ENCODE results near the gene TRIM29.

DNA sequence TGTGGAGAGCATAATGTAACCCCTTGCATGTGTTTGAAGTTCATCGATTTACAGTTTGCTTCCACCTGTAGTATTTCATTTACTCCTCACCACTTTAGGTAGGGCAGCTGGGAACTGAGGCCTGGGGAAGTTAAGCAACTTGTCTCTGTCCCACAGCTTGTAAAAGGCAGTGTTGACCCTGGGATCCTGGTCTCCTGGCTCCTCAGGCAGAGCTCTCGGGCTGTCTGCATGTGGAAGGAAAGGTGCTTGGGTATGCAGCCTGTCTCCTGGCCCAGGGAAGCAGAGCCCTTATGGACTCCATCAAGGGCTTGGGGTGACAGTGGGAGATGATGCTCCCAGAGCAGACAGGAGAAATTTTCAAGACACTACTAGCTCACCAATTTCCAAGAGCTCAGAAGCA, 49.9 kb downstream of the TRIM29 start:
- TF ChIP-seq TAF1 (IDR thresholded peaks at IDR 0.05; ENCODE audit: low read depth) = no peak
- no peak for TF ChIP-seq EGR1 (IDR thresholded peaks at IDR 0.05)
- no peak for TF ChIP-seq EP300 (IDR thresholded peaks at IDR 0.05; ENCODE audit: borderline replicate concordance)
- no peak for TF ChIP-seq YY1 (IDR thresholded peaks at IDR 0.05; ENCODE audit: low read depth)
- no peak for TF ChIP-seq NFIC (IDR thresholded peaks at IDR 0.05)
- TF ChIP-seq, protein P1, sequence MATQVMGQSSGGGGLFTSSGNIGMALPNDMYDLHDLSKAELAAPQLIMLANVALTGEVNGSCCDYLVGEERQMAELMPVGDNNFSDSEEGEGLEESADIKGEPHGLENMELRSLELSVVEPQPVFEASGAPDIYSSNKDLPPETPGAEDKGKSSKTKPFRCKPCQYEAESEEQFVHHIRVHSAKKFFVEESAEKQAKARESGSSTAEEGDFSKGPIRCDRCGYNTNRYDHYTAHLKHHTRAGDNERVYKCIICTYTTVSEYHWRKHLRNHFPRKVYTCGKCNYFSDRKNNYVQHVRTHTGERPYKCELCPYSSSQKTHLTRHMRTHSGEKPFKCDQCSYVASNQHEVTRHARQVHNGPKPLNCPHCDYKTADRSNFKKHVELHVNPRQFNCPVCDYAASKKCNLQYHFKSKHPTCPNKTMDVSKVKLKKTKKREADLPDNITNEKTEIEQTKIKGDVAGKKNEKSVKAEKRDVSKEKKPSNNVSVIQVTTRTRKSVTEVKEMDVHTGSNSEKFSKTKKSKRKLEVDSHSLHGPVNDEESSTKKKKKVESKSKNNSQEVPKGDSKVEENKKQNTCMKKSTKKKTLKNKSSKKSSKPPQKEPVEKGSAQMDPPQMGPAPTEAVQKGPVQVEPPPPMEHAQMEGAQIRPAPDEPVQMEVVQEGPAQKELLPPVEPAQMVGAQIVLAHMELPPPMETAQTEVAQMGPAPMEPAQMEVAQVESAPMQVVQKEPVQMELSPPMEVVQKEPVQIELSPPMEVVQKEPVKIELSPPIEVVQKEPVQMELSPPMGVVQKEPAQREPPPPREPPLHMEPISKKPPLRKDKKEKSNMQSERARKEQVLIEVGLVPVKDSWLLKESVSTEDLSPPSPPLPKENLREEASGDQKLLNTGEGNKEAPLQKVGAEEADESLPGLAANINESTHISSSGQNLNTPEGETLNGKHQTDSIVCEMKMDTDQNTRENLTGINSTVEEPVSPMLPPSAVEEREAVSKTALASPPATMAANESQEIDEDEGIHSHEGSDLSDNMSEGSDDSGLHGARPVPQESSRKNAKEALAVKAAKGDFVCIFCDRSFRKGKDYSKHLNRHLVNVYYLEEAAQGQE (IDR thresholded peaks at IDR 0.05; ENCODE audit: low read depth) = no peak
- no peak for TF ChIP-seq TCF12 (IDR thresholded peaks at IDR 0.05; ENCODE audit: low read depth)
- TF ChIP-seq, protein P2, sequence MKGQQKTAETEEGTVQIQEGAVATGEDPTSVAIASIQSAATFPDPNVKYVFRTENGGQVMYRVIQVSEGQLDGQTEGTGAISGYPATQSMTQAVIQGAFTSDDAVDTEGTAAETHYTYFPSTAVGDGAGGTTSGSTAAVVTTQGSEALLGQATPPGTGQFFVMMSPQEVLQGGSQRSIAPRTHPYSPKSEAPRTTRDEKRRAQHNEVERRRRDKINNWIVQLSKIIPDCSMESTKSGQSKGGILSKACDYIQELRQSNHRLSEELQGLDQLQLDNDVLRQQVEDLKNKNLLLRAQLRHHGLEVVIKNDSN (IDR thresholded peaks at IDR 0.05) = no peak
- no peak for TF ChIP-seq MAX (IDR thresholded peaks at IDR 0.05)
- no peak for TF ChIP-seq CEBPB (IDR thresholded peaks at IDR 0.05)
- no peak for TF ChIP-seq ZBTB7A (IDR thresholded peaks at IDR 0.05; ENCODE audit: low read depth)
- TF ChIP-seq TEAD4 (IDR thresholded peaks at IDR 0.05) = no peak
- no peak for TF ChIP-seq RAD21 (IDR thresholded peaks at IDR 0.05; ENCODE audit: low read depth)
- TF ChIP-seq CREB1 (IDR thresholded peaks at IDR 0.05; ENCODE audit: low read depth) = no peak

All from Ishikawa (cell line).